Activated CD4-positive, alpha-beta T cell treated with anti-CD3 and anti-CD28 coated beads, Interleukin-2, amount 10 ng/mL, durations not matched to agents 24 days and 14 days (primary cell): Measurements from ENCODE around the gene GP1BA. TPM values are rescaled to one million over a fixed set of nuclear protein-coding genes. Genes with fewer than 3 reads are reported as not detected.

Experiments
- DNase-seq: peaks from one replicate; pipeline ENCODE4 v3.0.0; 2022
- H3K27ac Mint-ChIP-seq: one replicate; pipeline ENCODE4 v1.8.0; 2022; ENCODE audit warnings: mild to moderate bottlenecking, mixed read lengths
- H3K27me3 Mint-ChIP-seq: one replicate; pipeline ENCODE4 v1.8.0; 2022; ENCODE audit warnings: mixed read lengths
- H3K36me3 Mint-ChIP-seq: one replicate; pipeline ENCODE4 v1.8.0; 2022; ENCODE audit warnings: low read depth, mild to moderate bottlenecking, mixed read lengths
- H3K4me1 Mint-ChIP-seq: one replicate; pipeline ENCODE4 v1.8.0; 2021; ENCODE audit warnings: mixed read lengths
- H3K4me3 Mint-ChIP-seq: one replicate; pipeline ENCODE4 v1.8.0; 2022; ENCODE audit warnings: mild to moderate bottlenecking, moderate library complexity, mixed read lengths
- H3K9me3 Mint-ChIP-seq: one replicate; pipeline ENCODE4 v1.8.0; 2021; ENCODE audit warnings: mixed read lengths
- intact Hi-C: fragments of 100-400 bp; cut with micrococcal nuclease; formaldehyde crosslinking; loops from one replicate; pipeline ENCODE4 v1.15.1; 2023
- total RNA-seq: library from RNA; stranded (reverse); gene quantifications from 2 replicates; pipeline ENCODE4 v1.2.3, GENCODE V29; 2022

GP1BA gene
- total RNA-seq, 1 donor from 2014 or later, result not detected

DNA sequence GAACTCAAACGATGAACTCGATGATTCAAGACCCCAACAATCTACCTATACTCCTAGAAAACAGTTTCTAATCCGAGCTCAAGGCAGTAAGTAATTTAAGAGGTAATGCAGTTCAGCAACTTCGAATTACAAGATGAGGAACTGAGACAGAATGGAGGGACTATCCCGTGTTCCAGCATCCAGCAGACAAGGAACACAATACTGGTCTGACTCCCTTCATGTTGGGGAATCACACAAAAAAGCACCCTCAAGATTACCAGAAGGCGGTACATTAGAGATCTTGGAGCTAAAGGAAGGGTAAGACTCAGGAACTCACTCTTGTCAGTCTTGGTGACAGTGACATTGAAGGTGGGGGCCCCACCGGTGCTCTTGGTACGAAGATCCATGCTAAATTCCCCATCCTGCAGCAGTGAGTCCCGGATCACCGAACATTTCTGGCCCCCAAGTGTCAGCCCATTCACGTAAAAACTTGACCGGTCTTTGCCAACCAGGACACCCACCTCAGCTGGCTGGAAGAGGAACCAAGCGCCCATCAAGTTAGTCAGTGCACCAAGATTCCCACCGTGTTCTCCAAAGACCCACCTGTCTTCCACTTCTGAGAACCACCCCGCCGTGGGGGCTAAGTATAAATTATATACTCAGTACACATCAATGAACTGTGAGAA, 14.4 kb downstream of the GP1BA start:
- H3K4me1 Mint-ChIP-seq, result peaks cover 59% of the 10 kb centered on the region
- no peaks in the 10 kb centered on the region for H3K27me3 Mint-ChIP-seq
- intact Hi-C loops, result loop anchor here (5.0 to 10.0 kb wide), 2 partner anchors 41 to 582 kb away; partner anchors contain the start of genes CAMTA2 and UBE2G1
- peaks cover 61% of the 10 kb centered on the region for H3K36me3 Mint-ChIP-seq
- H3K4me3 Mint-ChIP-seq, result peak overlapping the region; percentile 95
- peak overlapping the region; percentile 95 for H3K27ac Mint-ChIP-seq
- H3K9me3 Mint-ChIP-seq, result no peaks in the 10 kb centered on the region
- DNase-seq, result peak; percentile 71

DNA sequence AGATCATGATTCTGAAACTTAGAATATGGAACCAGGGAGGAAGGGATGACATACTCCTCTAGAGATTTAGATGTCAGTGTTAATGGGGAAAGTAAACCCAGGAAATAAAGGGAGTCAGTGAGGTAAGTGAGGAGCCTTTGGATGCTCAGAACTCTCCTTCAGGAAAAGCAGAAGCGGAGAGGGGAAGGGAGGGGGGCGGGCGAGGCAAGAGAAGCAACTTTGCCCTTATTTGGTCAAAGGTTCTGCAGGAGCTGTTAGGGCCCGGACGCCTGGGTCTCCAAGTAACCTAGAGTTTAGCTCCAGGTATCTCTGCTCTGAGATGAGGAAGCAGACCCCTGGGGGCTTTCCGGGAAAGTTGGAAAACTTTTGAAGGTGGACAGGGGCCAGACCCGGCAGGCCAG, 14.9 kb downstream of the GP1BA start:
- Mint-ChIP-seq H3K27ac (peak overlapping the region; percentile 95), H3K27me3 (no peaks in the 10 kb centered on the region), H3K9me3 (no peaks in the 10 kb centered on the region), H3K4me3 (peak overlapping the region; percentile 95), H3K4me1 (peaks cover 58% of the 10 kb centered on the region), H3K36me3 (peaks cover 55% of the 10 kb centered on the region)
- intact Hi-C loops, result loop anchor here (5.0 to 10.0 kb wide), 2 partner anchors 40 to 582 kb away; partner anchors contain the start of genes CAMTA2 and UBE2G1
- no peak for DNase-seq

DNA sequence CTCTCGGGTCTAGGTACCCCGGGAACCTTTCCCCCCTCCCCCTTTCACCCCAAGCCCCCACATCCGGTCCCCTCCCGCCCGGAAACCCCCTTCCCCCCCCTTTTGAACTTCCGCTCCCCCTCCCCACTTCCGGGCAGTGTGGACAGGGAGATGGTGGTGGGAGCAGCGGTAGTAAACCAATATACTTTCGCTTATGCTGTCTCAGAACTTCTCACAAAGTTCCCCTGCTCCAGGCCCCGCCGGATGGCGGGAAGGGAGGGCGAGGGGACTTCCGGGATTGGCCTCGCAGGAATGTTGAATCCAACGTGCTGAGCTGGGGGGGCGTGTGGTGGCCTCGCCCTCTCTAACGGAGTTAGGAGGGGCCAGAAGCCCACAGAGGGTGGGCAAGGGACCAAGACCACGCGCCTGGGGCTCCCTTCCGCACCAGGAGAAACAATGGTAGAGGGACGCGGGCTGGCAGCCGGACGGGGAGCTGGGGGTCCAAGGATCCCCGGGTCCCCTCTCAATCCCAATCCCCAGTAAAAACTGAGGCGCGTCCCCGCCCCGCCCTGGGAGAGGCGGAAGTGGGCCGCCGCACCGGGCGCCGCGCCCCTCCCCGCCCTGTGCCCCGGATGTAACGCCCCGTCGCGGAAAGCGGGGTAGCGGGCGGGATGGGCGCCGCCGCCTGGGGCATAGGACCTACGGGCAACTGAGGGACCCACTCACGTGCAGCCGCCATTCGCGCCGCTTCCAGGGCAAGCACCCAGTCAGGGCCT, 15.5 kb downstream of the GP1BA start:
- Mint-ChIP-seq H3K9me3 (no peaks in the 10 kb centered on the region), H3K27ac (peak overlapping the region; percentile 99), H3K27me3 (no peaks in the 10 kb centered on the region), H3K4me3 (peak overlapping the region; percentile 95), H3K36me3 (peaks cover 49% of the 10 kb centered on the region), H3K4me1 (peaks cover 53% of the 10 kb centered on the region)
- peak; percentile 93 for DNase-seq
- intact Hi-C loops, result loop anchor here (1.0 to 10.0 kb wide), 5 partner anchors 7 to 583 kb away; partner anchors contain the start of genes CAMTA2, INCA1, KIF1C and RNF167

DNA sequence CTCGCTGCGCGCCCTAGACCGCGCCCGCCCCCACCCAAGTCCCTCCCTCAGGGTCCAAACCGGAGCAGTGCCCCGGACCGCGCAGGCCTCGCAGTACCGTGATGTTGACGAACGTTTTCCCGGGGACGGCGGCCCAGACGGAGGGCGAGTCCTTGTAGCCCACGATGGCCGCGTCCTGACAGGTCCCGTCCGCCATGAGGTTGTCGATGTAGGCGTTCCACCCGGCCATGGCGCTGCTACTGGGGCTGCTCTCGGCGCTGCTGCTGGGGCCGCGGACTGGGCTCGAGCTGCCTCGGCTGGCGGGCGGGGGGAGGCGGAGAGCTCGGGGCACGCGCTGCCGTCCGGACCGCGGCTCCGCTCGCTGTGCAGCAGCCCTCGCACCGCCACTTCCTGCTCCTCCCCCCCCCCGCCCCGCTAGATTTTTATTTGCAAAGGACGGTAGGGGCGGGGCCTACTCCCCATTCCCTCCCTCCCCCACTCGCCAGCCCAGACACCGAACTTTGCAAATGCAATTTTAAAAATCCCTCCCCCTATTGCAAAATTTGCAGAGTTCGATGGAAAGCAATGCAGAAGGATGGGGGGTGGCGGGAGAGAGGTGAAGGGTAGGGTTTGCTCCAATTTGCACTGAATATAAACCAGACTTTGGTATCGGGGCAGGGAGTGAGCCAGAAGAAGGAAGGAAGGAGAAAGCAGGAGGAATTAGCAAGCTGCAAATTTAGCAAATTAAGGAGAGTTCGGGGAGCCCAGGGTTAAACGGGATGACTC, 16.3 kb downstream of the GP1BA start, which contains the start of gene PFN1:
TSS of gene PFN1 (minus strand) at position 365 of the 765 bp plus-strand sequence. CDS start at position 229, 136 bp downstream.
- H3K27ac Mint-ChIP-seq, result peak within 1 kb of the TSS; percentile 99
- peaks cover 42% of the 10 kb centered on the region for H3K36me3 Mint-ChIP-seq
- H3K27me3 Mint-ChIP-seq, result no peaks in the 10 kb centered on the region
- intact Hi-C loops, result loop anchor here (1.0 to 10.0 kb wide), 5 partner anchors 8 to 584 kb away; partner anchors contain the start of genes CAMTA2, INCA1, KIF1C and RNF167
- DNase-seq, result peak; percentile 95
- H3K9me3 Mint-ChIP-seq, result no peaks in the 10 kb centered on the region
- H3K4me1 Mint-ChIP-seq, result peaks cover 46% of the 10 kb centered on the region
- H3K4me3 Mint-ChIP-seq, result peak within 1 kb of the TSS; percentile 95

GRCh38 chr17:4948931-4949320, 16.8 kb downstream of the GP1BA start:
- peak; percentile 94 for DNase-seq
- intact Hi-C loops, result loop anchor here (1.0 to 10.0 kb wide), 5 partner anchors 9 to 584 kb away; partner anchors contain the start of genes CAMTA2, INCA1, KIF1C and RNF167
- peak overlapping the region; percentile 99 for H3K27ac Mint-ChIP-seq
- peaks cover 40% of the 10 kb centered on the region for H3K36me3 Mint-ChIP-seq
- no peaks in the 10 kb centered on the region for H3K27me3 Mint-ChIP-seq
- H3K9me3 Mint-ChIP-seq, result no peaks in the 10 kb centered on the region
- peaks cover 44% of the 10 kb centered on the region for H3K4me1 Mint-ChIP-seq
- H3K4me3 Mint-ChIP-seq, result peak overlapping the region; percentile 95

DNA sequence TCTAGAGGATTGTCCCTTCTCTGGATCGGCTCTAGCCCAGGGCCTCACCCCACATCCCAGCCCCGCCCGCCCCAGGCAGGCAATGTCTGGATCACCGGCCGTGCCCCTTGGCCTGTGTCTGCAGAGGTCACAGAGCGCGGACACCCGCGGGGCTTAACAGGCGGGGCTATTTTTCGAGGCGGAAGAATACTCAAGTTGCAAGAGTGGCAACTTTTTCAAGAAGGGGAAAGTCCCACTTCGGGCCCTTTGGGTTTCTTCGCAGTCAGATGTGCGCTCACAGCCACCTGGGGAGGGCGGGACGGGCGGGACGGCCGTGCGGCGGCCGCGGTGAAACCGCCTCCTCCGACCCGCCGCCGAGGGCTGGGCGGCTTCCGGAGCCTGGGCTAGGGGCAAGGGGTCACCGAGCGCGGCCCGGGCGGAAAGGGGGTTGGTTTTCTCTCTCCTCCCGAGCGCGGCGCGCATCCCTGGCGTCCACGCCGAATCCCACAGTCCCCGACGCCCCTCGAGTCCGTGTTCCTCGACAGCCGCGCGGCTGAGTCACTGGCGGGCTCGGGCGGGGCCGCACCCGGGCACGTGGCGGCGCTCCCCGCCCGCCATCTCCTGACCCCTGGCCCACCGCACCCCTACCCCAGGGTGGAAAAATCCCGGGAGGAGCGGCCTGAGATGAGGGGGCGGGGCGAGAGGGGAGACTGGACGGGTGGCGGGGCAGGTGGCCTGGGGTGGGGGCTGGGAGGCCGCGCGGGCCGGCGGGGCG, 17.4 kb downstream of the GP1BA start:
- Mint-ChIP-seq H3K9me3 (no peaks in the 10 kb centered on the region), H3K4me1 (peaks cover 40% of the 10 kb centered on the region), H3K36me3 (peaks cover 36% of the 10 kb centered on the region), H3K4me3 (peak overlapping the region; percentile 95), H3K27ac (peak overlapping the region; percentile 99), H3K27me3 (no peaks in the 10 kb centered on the region)
- peak; percentile 93 for DNase-seq
- intact Hi-C loops, result loop anchor here (2.0 to 10.0 kb wide), 3 partner anchors 38 to 585 kb away; partner anchors contain the start of genes CAMTA2, INCA1, KIF1C and UBE2G1

- no peaks in the 10 kb centered on the region for H3K27me3 Mint-ChIP-seq
- H3K4me1 Mint-ChIP-seq, result peaks cover 32% of the 10 kb centered on the region
- H3K9me3 Mint-ChIP-seq, result no peaks in the 10 kb centered on the region
- DNase-seq, result no peak
- intact Hi-C loops, result no loop called here
- H3K27ac Mint-ChIP-seq, result peak overlapping the region; percentile 95
- H3K36me3 Mint-ChIP-seq, result peaks cover 29% of the 10 kb centered on the region
- peak overlapping the region; percentile 95 for H3K4me3 Mint-ChIP-seq
These were observed 18.1 kb downstream of the GP1BA start for GRCh38 chr17:4950075-4950745.

DNA sequence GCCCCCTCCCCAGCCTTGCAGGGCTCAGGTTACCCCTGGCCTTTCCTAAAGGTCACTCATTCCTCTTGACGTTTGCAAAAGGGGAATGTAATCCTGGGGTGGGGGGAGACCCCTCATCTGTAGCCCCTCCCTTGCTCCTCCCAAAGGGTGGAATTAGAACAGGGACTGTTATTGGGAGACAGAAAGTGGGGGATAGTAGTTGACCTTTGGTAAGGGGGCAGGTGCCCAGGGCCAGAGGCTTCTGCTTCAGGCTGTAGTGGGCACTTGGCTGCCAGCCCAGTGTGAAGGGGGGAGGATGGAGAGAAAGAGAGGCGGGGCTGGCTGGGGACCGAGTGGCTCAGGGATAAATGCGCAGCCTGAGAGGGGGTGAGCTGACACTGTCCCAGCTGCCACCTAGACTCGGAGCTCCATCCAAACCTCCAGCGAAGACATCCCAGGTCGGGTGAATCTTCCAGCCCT, 18.7 kb downstream of the GP1BA start, which contains the start of gene ENO3:
TSS of gene ENO3 (plus strand) at position 374 of the 459 bp plus-strand sequence. CDS start 711 bp downstream, outside the sequence.
- DNase-seq, result no peak
- Mint-ChIP-seq H3K27ac (peak within 1 kb of the TSS; percentile 95), H3K9me3 (no peaks in the 10 kb centered on the region), H3K4me3 (peak within 1 kb of the TSS; percentile 95), H3K4me1 (peaks cover 27% of the 10 kb centered on the region), H3K36me3 (peaks cover 24% of the 10 kb centered on the region), H3K27me3 (no peaks in the 10 kb centered on the region)
- intact Hi-C loops, result no loop called here

DNA sequence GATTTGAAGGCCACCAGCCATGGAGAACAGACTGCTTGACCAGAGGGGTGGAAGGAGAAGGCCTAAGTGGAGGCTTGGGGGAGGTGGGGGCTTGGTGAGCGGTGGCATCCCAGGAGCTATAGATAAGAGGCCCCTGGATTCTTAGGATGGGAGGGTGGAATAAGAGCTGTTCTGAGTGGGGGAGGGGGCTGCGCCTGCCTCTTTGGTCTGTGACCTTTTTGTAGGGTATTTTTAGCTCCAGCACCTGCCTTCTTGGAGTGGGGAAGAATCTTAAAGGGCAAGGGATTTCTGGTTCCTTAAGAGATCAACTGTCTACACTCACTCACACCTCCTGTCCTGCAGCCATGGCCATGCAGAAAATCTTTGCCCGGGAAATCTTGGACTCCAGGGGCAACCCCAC, 19.4 kb downstream of the GP1BA start:
- H3K36me3 Mint-ChIP-seq, result peaks cover 22% of the 10 kb centered on the region
- no peak for DNase-seq
- no peaks in the 10 kb centered on the region for H3K27me3 Mint-ChIP-seq
- H3K9me3 Mint-ChIP-seq, result no peaks in the 10 kb centered on the region
- intact Hi-C loops, result no loop called here
- H3K4me3 Mint-ChIP-seq, result peak overlapping the region; percentile 95
- peak overlapping the region; percentile 95 for H3K27ac Mint-ChIP-seq
- H3K4me1 Mint-ChIP-seq, result peaks cover 26% of the 10 kb centered on the region

DNA sequence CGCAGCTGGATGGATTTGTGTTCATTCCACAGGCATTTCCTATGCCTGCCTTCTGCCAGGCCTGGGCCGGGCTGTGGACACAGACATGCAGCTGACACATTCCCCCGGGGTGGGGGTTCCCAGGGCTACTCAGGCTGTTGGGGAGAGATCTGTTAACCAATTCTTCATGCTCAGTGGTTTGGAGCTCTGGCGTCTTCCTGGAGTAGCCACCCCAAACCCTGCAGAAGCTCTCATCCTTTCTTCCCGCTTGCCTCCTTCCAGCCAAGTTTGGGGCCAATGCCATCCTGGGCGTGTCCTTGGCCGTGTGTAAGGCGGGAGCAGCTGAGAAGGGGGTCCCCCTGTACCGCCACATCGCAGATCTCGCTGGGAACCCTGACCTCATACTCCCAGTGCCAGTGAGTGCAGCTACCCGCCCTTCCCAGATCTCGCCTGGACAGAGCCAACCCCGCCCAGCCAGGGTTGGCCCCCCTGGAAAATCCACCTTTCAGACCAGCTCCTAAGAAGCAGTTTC, 21.4 kb downstream of the GP1BA start:
- Mint-ChIP-seq H3K4me3 (no peak overlapping the region), H3K4me1 (peaks cover 24% of the 10 kb centered on the region), H3K27ac (no peak overlapping the region), H3K9me3 (no peaks in the 10 kb centered on the region), H3K27me3 (no peaks in the 10 kb centered on the region), H3K36me3 (peaks cover 19% of the 10 kb centered on the region)
- DNase-seq, result no peak
- intact Hi-C loops, result no loop called here

DNA sequence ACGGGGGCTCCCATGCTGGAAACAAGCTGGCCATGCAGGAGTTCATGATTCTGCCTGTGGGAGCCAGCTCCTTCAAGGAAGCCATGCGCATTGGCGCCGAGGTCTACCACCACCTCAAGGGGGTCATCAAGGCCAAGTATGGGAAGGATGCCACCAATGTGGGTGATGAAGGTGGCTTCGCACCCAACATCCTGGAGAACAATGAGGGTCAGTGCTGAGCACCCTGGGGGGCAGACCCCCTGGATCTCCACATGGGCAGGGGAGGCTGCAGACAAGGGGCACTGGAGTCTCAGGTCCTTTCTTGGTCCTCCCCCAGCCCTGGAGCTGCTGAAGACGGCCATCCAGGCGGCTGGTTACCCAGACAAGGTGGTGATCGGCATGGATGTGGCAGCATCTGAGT, 23.0 kb downstream of the GP1BA start:
- no peak overlapping the region for H3K4me3 Mint-ChIP-seq
- H3K4me1 Mint-ChIP-seq, result peaks cover 23% of the 10 kb centered on the region
- peaks cover 23% of the 10 kb centered on the region for H3K36me3 Mint-ChIP-seq
- H3K9me3 Mint-ChIP-seq, result no peaks in the 10 kb centered on the region
- intact Hi-C loops, result no loop called here
- no peak overlapping the region for H3K27ac Mint-ChIP-seq
- DNase-seq, result no peak
- no peaks in the 10 kb centered on the region for H3K27me3 Mint-ChIP-seq

DNA sequence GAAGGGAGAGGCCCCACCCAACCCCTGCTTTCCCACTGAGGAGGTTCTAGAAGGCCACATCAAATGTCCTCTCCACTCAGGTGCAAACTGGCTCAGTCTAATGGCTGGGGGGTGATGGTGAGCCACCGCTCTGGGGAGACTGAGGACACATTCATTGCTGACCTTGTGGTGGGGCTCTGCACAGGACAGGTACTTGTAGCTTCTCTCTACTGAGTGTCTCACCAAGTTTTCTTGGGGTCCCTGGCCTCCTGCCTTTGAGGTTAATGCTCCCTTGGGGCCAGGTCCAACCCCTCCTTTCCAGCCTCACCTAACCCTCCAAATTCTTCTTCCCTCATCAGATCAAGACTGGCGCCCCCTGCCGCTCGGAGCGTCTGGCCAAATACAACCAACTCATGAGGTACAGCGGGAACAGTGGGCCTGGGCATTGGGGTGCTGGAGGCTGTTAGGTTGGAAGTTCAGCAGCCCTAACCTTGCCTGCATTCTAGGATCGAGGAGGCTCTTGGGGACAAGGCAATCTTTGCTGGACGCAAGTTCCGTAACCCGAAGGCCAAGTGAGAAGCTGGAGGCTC, 24.5 kb downstream of the GP1BA start:
- H3K4me1 Mint-ChIP-seq, result peaks cover 9% of the 10 kb centered on the region
- H3K9me3 Mint-ChIP-seq, result no peaks in the 10 kb centered on the region
- no peak overlapping the region for H3K4me3 Mint-ChIP-seq
- intact Hi-C loops, result no loop called here
- H3K27ac Mint-ChIP-seq, result no peak overlapping the region
- no peaks in the 10 kb centered on the region for H3K27me3 Mint-ChIP-seq
- peaks cover 28% of the 10 kb centered on the region for H3K36me3 Mint-ChIP-seq
- peak; percentile 84 for DNase-seq
